SK-N-SH (cell line): ENCODE data around the gene RNU1-3.
"Not testable (repeated sequence)": the region's sequence is repeated elsewhere in the genome, so short reads cannot be mapped to it uniquely, and the experiment has no call there.

Source experiments
- FOSL2 ChIP-seq: IDR thresholded peaks from 2 replicates; pipeline ENCODE4 v1.4.0; 2012; ENCODE audit warnings: low read depth, mild to moderate bottlenecking, moderate library complexity, borderline replicate concordance
- SIN3A ChIP-seq: IDR thresholded peaks from 2 replicates; pipeline ENCODE4 v1.6.1; 2012; ENCODE audit warnings: low read depth, mild to moderate bottlenecking, low read length, moderate library complexity, borderline replicate concordance

DNA sequence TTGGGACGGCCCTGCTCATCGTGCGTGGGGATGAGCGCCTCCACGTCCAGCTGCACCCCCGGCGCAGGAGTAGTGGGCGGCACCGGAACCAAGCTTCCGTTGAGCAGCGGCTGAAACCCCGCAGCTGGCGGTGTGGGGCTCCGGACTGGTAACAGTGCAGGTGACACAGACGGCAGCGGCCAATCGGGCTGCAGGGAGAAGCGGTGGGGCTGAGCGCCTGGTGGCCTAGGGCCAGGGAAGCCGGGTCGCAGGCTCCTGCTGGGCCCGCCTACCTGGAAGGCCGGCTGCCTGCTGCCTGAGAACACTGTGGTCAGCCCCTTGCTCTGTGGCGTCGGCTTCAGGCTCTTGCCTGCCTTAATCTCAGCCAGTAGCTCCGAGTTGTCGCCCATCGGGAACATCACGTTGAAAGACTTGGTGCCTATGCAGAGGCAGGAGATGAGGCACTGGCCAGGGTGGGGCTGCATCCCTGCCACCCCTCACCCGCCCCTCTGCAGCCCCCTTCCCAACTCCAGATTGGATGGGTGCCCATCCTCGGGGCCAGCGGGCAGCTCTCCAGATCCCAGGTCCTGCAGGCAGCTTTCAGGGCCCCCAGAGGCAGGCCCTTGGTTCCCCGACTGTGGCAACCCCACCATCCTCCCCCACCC lies 29.9 kb upstream of the RNU1-3 start:
- not testable (repeated sequence) for TF ChIP-seq FOSL2, SIN3A
